ENCODE data around the gene TGDS.

- TF ChIP-seq EZH2phosphoT487 (IDR thresholded peaks at IDR 0.05; ENCODE audit: insufficient read depth, low read depth) (no peak), EZH2 (IDR thresholded peaks at IDR 0.05; ENCODE audit: insufficient read depth, poor library complexity, severe bottlenecking) (no peak)
Measured at GRCh38 chr13:94622344-94622743, 26.4 kb upstream of the TGDS start.

Measured in GM23248 (cell line).